Stimulated activated memory B cell treated with anti-CD40 and anti-IgM and Interleukin-4, amounts not matched to agents 10 μg/mL and 1 μg/mL and 100 μg/mL, for 72 hours (primary cell): ENCODE data around the gene SLCO2B1.

Experiments
- ATAC-seq: fragments of 150-1000 bp; cut with Tn5 transposase; 2 replicates; pipeline ENCODE4 v1.10.0; 2021
- H3K27ac Mint-ChIP-seq: one replicate; pipeline ENCODE4 v1.8.0; 2022; ENCODE audit warnings: mild to moderate bottlenecking, mixed read lengths
- H3K27me3 Mint-ChIP-seq: one replicate; pipeline ENCODE4 v1.8.0; 2022; ENCODE audit warnings: mixed read lengths
- H3K36me3 Mint-ChIP-seq: one replicate; pipeline ENCODE4 v1.8.0; 2022; ENCODE audit warnings: mixed read lengths
- H3K4me1 Mint-ChIP-seq: one replicate; pipeline ENCODE4 v1.8.0; 2022; ENCODE audit warnings: mixed read lengths
- H3K4me3 Mint-ChIP-seq: one replicate; pipeline ENCODE4 v1.8.0; 2022; ENCODE audit warnings: mild to moderate bottlenecking, moderate library complexity, mixed read lengths
- H3K9me3 Mint-ChIP-seq: one replicate; pipeline ENCODE4 v1.8.0; 2022; ENCODE audit warnings: mixed read lengths

SLCO2B1 gene

DNA sequence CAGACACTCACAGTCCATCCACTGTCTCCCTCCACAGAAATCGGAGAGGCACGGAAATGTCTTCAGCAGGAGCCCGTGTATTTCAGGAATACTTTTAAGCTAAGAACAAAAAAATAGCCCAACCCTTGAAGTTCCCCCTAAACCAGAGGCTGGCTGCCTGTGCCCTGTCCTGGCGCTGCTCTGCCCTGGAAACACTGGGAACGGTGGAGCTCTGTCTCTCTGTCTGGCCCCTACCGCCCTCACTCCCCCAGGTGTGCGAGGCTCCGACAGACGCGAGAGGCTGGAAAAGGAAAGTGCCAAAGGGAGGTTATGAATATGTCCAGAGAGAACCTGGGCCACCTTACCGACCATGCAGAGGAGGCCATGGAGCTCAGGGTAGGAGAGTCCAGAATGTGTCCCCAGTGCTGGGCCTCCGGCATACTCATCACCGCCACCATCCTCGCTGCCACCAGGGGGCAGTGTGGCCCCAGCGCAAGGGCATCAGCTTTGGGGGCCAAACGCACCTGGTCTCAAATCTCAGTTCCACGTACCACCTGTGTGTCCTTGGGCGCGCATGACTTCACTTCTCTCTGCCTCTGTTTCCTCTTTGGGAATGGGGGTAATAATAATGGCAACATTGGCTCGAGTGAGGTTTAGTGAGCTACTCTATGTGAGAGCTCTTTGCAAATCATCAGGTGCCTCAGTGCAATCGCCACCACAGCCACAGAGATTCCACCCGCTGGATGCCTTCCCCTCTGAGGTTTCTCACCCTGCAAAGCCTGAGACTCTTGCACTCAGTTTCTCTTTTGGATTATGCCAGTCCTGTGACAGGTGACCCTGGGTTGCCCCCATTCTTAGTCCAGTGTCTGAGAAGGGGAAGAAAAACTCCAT, 10.4 kb upstream of the SLCO2B1 start:
- H3K27me3 Mint-ChIP-seq = peaks cover 33% of the 10 kb centered on the region
- H3K27ac Mint-ChIP-seq = no peak overlapping the region
- H3K4me3 Mint-ChIP-seq = no peak overlapping the region
- H3K36me3 Mint-ChIP-seq = no peaks in the 10 kb centered on the region
- H3K9me3 Mint-ChIP-seq = no peaks in the 10 kb centered on the region
- ATAC-seq = peak; percentile 74
- peaks cover 32% of the 10 kb centered on the region for H3K4me1 Mint-ChIP-seq

DNA sequence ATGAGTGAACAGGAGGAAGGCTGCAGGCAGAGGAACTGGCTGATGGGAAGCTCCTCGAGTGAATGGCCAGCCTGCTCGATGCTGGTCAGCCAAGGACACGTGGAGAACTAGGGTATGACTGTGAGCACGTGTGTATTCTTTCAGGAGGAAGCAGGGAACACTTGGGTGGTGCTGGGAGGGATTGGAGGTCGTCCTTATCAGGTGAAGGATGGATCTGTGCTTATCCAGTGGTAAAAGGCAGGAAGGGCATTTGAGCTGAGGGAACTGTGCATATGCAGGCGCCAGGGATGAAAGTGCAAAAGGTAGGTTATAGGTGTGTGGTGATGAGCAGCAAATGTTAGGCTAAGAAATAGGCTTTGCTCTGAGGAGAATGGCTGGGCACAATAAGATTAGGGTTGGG, 9.7 kb upstream of the SLCO2B1 start:
- ATAC-seq = no peak
- H3K4me1 Mint-ChIP-seq = peaks cover 32% of the 10 kb centered on the region
- no peaks in the 10 kb centered on the region for H3K36me3 Mint-ChIP-seq
- no peak overlapping the region for H3K4me3 Mint-ChIP-seq
- no peak overlapping the region for H3K27ac Mint-ChIP-seq
- H3K27me3 Mint-ChIP-seq = peaks cover 32% of the 10 kb centered on the region
- no peaks in the 10 kb centered on the region for H3K9me3 Mint-ChIP-seq

DNA sequence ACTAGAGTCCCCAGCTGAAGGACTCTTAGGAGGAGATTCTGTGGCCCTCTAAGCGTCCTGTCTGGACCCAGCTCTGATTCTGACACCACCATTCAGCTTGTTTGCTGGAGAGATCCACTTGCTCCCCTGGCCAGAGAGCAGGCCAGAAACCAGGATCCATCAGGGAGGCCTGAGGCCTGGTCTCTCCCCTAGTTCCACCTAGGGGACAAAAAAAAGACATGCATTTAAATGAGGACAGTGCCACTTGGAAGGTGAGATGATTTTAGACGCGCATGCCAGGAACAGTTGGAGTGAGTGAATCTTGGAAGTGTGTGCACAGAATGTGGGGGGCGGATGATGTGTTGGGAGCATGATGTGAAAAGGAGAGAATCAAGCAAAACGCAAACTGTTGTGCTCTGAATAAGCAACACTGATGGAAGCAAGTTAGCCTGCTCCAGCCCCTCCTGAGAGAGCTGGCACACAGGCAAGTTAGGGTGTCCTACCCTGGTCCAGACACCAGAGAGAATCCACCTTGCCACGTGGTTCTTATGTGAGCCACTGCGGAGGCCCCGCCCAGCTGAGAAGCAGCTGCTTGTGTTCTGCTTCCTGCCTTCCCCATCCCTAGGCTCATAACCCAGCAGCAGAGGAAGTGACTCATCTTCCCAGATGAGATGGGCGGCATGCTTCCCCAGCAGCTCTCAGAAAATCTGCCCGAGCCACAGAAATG, 8.0 kb upstream of the SLCO2B1 start:
- H3K27ac Mint-ChIP-seq = no peak overlapping the region
- H3K27me3 Mint-ChIP-seq = peaks cover 15% of the 10 kb centered on the region
- H3K9me3 Mint-ChIP-seq = no peaks in the 10 kb centered on the region
- no peaks in the 10 kb centered on the region for H3K36me3 Mint-ChIP-seq
- H3K4me1 Mint-ChIP-seq = peaks cover 32% of the 10 kb centered on the region
- ATAC-seq = peak; percentile 70
- peak overlapping the region; percentile 18 for H3K4me3 Mint-ChIP-seq

DNA sequence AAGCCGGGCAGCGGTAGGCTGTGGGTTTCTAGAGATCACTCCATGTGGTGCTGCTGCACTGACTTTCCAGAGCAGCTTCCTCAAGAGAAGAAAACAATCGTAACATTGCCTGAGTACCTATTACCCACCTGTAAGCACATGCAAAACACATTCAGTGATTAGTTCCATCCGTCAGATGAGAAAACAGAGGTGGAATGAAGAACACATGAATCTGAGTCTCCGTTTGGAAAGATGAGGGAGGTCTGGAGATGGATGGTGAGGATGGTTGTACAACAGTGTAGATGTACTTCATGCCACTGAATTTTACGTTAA, 7.5 kb upstream of the SLCO2B1 start:
- Mint-ChIP-seq H3K9me3 (no peaks in the 10 kb centered on the region), H3K36me3 (no peaks in the 10 kb centered on the region), H3K27me3 (peaks cover 10% of the 10 kb centered on the region), H3K4me1 (peaks cover 32% of the 10 kb centered on the region), H3K27ac (no peak overlapping the region), H3K4me3 (peak overlapping the region; percentile 18)
- no peak for ATAC-seq

DNA sequence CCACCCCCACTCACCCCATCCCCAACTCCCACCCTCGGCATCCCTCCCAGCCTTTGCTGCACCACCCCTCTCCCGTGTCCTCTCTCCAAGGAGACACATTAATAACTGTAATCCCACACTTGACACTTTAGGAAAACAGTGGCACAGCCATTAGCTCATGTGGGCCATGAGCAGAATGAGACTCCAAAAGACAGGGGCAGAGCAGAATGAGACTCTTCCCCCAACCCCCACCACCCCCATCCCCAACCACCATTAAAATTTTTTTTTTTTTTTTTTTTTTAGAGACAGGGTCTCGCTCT, 6.2 kb upstream of the SLCO2B1 start:
- Mint-ChIP-seq H3K27me3 (peaks cover under 1% of the 10 kb centered on the region), H3K36me3 (no peaks in the 10 kb centered on the region), H3K27ac (no peak overlapping the region), H3K4me1 (peaks cover 32% of the 10 kb centered on the region), H3K4me3 (no peak overlapping the region), H3K9me3 (no peaks in the 10 kb centered on the region)
- no peak for ATAC-seq

DNA sequence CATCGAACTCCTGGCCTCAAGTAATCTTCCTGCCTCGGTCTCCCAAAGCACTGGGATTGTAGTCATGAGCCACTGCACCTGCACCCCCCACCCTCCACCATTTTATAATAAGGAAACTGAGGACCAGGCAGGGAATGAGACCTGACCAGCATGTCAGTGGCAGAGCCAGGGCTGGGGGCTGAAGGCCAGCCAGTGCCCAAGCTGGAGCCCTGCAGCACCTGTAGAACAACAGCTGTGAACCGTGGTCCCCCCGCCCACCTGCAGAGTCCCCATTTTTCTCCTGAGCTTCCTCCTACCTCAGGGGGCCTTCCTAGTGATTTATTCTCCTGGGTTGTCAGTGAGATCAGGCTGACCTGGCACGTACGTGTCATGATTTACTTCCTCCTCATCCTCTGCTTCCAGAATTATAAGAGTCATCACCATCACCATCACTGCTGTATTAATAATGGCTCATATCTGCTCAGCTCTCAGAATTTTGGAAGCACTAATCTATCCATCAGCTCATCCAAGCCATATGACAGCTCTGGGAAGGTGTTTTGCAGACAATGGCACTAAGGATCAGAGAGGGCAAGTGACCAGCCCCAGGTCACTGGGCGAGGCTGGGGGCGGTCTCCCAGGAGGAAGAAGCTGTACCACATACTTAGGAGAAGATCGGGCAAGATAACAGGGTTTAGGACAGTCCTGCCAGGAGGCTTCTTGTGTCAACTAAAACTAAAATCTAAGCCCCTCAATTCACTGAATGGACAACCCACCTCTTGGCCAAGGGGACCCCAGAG, 5.5 kb upstream of the SLCO2B1 start:
- ATAC-seq = no peak
- H3K9me3 Mint-ChIP-seq = no peaks in the 10 kb centered on the region
- H3K27ac Mint-ChIP-seq = no peak overlapping the region
- H3K4me3 Mint-ChIP-seq = no peak overlapping the region
- H3K36me3 Mint-ChIP-seq = no peaks in the 10 kb centered on the region
- peaks cover 29% of the 10 kb centered on the region for H3K4me1 Mint-ChIP-seq
- peaks cover 4% of the 10 kb centered on the region for H3K27me3 Mint-ChIP-seq

DNA sequence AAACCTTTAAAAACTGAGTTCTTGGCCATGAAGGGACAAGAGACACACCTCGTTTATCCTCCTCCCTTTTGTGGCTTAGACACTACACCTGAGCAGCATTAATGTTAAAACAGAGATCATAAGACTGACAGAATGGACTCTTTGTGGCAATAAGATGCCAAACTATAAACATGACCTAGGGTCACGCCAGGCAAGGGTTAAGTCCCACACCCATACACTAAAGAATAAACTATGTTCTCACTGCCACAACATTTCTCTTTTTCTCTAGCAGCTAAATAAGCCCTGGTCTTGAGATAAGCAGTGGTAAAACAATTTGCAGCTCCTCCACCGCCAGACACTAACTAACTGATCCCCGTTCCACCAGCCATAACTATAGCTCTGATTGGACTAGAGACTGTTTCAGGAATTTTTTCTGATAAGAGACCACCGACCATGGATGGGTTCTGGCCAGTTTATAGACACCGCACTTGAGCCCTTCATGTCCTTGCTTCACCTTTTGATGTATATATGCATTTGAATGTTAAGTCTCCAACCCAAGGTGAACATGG, 4.9 kb upstream of the SLCO2B1 start:
- Mint-ChIP-seq H3K27me3 (peaks cover 11% of the 10 kb centered on the region), H3K36me3 (no peaks in the 10 kb centered on the region), H3K27ac (no peak overlapping the region), H3K4me3 (no peak overlapping the region), H3K4me1 (peaks cover 22% of the 10 kb centered on the region), H3K9me3 (no peaks in the 10 kb centered on the region)
- no peak for ATAC-seq

DNA sequence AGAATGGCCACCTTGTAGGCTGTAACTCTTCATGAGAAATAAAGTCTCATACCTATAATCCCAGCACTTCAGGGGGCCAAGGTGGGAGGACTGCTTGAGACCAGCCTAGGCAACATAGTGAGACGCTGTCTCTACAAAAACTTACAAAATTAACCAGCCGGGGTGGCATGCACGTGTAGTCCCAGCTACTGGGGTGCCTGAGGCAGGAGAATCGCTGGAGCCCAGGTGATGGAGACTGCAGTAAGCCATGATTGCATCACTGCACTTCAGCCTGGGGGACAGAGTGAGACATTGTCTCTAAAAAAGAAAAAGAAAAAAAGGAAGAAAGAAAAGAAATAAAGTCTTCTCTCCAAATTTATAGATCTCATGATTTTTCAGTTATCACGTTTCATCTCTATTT, 4.2 kb upstream of the SLCO2B1 start:
- H3K27me3 Mint-ChIP-seq = peaks cover 17% of the 10 kb centered on the region
- no peak for ATAC-seq
- no peak overlapping the region for H3K27ac Mint-ChIP-seq
- H3K36me3 Mint-ChIP-seq = no peaks in the 10 kb centered on the region
- H3K4me3 Mint-ChIP-seq = no peak overlapping the region
- peaks cover 20% of the 10 kb centered on the region for H3K4me1 Mint-ChIP-seq
- H3K9me3 Mint-ChIP-seq = no peaks in the 10 kb centered on the region

DNA sequence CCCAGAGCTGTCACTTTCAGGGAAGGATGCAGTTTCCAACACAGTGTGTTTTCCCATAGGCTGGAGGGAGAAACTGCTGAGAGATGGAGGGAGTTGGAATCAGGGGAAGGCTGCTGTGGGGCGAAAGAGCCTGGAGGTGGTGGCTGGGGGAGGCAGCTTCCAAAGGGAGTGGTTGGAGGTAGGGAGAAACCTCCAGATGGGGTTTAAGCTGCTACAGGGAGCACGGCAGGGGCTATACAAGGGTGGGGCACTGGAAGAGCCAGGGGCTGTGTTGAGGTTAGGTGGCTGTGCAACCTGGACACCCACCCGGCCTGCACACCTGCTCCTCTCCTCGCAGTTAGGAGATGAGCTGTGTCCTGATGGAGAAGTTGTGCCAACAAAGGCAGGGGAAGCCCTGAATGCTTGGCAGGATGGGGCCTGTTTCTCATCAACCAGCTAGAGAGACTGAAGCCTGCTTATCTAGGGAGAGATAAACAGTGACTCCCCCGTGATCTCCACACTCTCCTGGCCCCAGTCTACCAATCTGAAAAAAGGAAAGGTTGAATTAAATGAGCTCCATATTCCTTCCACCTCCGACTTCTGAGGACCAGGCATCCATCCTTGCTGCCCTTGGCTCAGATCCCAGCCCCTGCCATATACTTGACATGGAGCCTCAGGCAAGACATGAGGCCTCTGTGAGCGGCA, 3.6 kb upstream of the SLCO2B1 start:
- H3K36me3 Mint-ChIP-seq = no peaks in the 10 kb centered on the region
- no peaks in the 10 kb centered on the region for H3K9me3 Mint-ChIP-seq
- H3K4me1 Mint-ChIP-seq = peaks cover 20% of the 10 kb centered on the region
- peaks cover 23% of the 10 kb centered on the region for H3K27me3 Mint-ChIP-seq
- ATAC-seq = no peak
- no peak overlapping the region for H3K27ac Mint-ChIP-seq
- no peak overlapping the region for H3K4me3 Mint-ChIP-seq

DNA sequence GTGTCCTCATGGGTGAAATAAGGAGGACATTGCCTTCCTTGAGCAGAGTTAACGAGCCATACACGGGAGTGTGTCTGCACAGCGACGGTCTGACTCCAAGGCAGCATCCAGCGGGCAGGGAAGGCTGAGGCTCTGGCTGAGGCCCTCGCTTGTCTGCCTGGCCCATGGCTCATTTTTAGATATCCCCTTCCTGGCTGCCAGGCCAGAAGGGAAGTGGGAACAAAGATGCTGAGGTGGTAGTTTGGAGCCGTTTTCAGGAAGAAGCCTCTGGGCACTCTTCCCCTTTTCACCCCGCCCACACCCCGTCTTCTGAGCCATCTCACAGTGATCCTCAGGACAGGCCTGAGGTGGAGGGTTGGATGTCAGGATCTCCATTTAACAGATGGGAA, 3.0 kb upstream of the SLCO2B1 start:
- peaks cover 16% of the 10 kb centered on the region for H3K4me1 Mint-ChIP-seq
- peaks cover 27% of the 10 kb centered on the region for H3K27me3 Mint-ChIP-seq
- H3K27ac Mint-ChIP-seq = no peak overlapping the region
- H3K36me3 Mint-ChIP-seq = no peaks in the 10 kb centered on the region
- no peaks in the 10 kb centered on the region for H3K9me3 Mint-ChIP-seq
- no peak for ATAC-seq
- H3K4me3 Mint-ChIP-seq = no peak overlapping the region

DNA sequence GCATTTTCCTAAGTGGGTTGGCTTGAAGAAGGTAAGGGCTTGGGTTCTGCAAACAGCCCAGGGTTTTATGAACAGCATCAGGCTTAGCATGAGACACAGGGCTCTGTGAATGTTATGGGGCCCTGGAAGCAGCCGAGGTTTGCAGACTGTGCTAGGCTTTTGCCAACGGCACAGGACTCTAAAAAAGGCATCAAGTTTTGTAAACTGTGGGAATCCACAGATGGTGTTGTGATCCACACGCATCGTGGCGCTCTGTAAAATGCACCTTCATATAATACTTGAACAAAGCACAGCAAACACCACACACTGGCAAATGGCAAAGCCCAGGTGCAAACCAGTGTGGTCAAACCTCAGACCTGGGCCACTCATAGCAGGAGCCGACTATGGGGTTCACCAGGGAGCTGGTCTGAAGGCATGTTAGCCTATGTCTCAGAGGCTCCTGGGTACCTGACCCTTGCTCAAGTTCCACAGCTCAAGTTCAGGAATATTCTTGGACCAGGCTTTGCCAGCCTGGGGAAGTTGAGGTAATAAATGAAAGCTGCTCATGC, 2.4 kb upstream of the SLCO2B1 start:
- Mint-ChIP-seq H3K36me3 (no peaks in the 10 kb centered on the region), H3K27me3 (peaks cover 27% of the 10 kb centered on the region), H3K27ac (no peak overlapping the region), H3K9me3 (no peaks in the 10 kb centered on the region), H3K4me1 (peaks cover 10% of the 10 kb centered on the region), H3K4me3 (no peak overlapping the region)
- ATAC-seq = no peak

DNA sequence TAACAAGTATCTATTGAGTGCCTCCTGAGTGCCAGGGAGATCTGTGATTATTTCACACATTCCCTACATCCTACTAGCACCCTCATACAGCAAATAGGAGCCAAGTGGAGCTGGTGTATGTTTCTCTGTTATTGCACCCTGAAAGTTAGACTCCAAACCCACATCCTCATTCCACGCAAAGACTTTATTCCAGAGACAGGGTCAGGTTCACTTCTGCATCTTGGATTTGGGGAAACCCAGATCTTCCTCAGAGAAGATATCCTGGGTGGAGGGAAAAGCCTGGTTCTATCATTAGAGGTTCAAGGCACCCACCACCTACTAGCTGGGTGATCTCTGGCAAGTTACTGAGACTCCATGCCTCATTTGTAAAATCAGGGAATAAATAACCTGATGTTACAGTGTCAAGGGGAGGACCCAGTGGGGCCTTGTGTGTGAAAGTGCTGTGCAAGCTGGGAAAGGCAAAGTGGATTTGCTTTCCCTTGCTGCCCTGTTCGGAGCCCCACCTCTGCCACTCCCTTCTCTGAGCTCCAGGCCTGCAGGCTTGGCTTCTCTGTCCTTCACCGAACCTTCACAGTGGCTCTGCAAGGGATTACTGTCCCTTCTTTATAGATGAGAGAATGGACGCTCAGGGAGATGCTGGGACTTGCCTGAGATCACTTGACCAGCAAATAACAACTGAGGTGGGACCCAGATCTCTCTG, 991 bp upstream of the SLCO2B1 start:
- H3K27ac Mint-ChIP-seq = no peak overlapping the region
- H3K27me3 Mint-ChIP-seq = peaks cover 27% of the 10 kb centered on the region
- no peaks in the 10 kb centered on the region for H3K9me3 Mint-ChIP-seq
- no peak overlapping the region for H3K4me3 Mint-ChIP-seq
- no peaks in the 10 kb centered on the region for H3K4me1 Mint-ChIP-seq
- no peaks in the 10 kb centered on the region for H3K36me3 Mint-ChIP-seq
- no peak for ATAC-seq

DNA sequence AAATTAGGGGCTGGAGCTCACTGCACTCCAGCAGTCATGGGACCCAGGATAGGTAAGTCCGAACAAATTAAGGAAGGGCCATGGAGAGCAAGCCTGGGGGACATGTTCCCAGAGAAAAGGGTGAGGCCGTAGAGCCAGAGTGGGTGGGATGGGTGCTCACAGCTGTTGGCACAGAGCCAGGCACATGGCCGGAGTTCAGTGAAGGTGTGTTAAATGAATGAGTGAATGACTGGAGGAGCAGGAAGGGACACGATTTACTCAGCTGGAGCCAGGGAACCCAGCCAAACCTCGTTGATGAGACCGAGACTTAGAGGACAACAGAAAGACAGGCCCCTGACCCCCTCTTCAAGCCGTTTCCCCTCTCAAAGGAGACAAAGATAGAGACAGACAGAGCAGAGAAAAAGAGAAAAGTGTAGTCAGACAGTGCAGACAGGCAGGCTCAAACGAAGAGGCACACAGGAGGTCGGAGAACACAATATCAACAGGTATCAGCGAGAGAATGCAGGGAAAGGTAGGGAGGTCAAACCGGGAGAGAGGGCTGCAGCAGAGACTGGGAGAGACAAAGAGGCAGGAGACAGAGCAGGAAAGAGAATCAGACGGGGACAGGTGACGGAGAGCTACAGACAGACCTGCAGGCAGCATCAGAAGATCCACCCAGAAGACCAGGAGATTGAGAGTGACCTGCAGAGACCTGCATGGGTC, 590 bp downstream of the SLCO2B1 start:
- ATAC-seq = no peak
- Mint-ChIP-seq H3K27me3 (peaks cover 38% of the 10 kb centered on the region), H3K27ac (no peak overlapping the region), H3K4me3 (no peak overlapping the region), H3K36me3 (no peaks in the 10 kb centered on the region), H3K4me1 (no peaks in the 10 kb centered on the region), H3K9me3 (no peaks in the 10 kb centered on the region)

DNA sequence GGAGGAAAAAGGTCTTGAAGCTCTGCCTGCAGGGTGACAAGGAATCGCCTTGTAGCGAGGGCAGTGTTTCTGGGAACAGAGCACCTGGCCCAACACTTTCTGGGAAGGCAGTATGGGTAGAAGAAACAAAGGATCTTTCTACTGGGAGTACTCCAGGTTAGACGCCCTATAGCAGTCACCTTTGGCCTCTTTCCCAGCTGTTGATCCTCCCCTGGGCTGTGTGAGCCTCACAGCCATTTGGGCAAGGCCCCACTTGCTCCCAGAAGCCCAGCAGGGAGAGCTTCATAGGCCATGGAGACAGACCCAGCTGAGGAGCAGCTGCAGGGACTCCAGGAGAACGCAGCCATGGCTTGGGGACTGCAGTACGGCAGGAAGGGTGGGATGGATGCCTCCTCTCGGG, 1.2 kb downstream of the SLCO2B1 start:
- H3K9me3 Mint-ChIP-seq = no peaks in the 10 kb centered on the region
- peaks cover 39% of the 10 kb centered on the region for H3K27me3 Mint-ChIP-seq
- ATAC-seq = no peak
- no peaks in the 10 kb centered on the region for H3K4me1 Mint-ChIP-seq
- no peak overlapping the region for H3K27ac Mint-ChIP-seq
- H3K4me3 Mint-ChIP-seq = no peak overlapping the region
- no peaks in the 10 kb centered on the region for H3K36me3 Mint-ChIP-seq
